HEK293 (cell line): ENCODE measurements around the gene SPON1.

Experiments
- ELK4 ChIP-seq: IDR thresholded peaks from 2 replicates; pipeline ENCODE4 v1.6.1; 2011; ENCODE audit warnings: mild to moderate bottlenecking, low read depth, low read length, borderline replicate concordance
- PRDM4 ChIP-seq: fragments of 450-650 bp; formaldehyde crosslinking; IDR thresholded peaks from 2 replicates; pipeline ENCODE4 v1.5.1; 2017; ENCODE audit warnings: missing biosample characterization, missing genetic modification characterization
- YY2 ChIP-seq: fragments of 450-650 bp; formaldehyde crosslinking; IDR thresholded peaks from 2 replicates; pipeline ENCODE4 v1.5.1; 2016; ENCODE audit warnings: missing biosample characterization, missing genetic modification characterization
- ZNF510 ChIP-seq: fragments of 450-650 bp; formaldehyde crosslinking; IDR thresholded peaks from 2 replicates; pipeline ENCODE4 v1.5.1; 2018; ENCODE audit warnings: mild to moderate bottlenecking, missing genetic modification characterization, missing biosample characterization; ENCODE audit not compliant: insufficient replicate concordance
- ZNF610 ChIP-seq: fragments of 450-650 bp; formaldehyde crosslinking; IDR thresholded peaks from 2 replicates; pipeline ENCODE4 v1.5.1; 2016; ENCODE audit warnings: missing biosample characterization, missing genetic modification characterization, borderline replicate concordance
- ZNF776 ChIP-seq: fragments of 450-650 bp; formaldehyde crosslinking; IDR thresholded peaks from 2 replicates; pipeline ENCODE4 v1.5.0; 2017; ENCODE audit warnings: missing biosample characterization, missing genetic modification characterization, borderline replicate concordance
- TF ChIP-seq, protein P1 (sequence below): fragments of 450-650 bp; formaldehyde crosslinking; IDR thresholded peaks from 2 replicates; pipeline ENCODE4 v1.5.1; 2016; ENCODE audit warnings: missing biosample characterization, missing genetic modification characterization
- TF ChIP-seq, protein P2 (sequence below): fragments of 450-650 bp; formaldehyde crosslinking; IDR thresholded peaks from 2 replicates; pipeline ENCODE4 v1.5.1; 2016; ENCODE audit warnings: missing biosample characterization, missing genetic modification characterization
- TF ChIP-seq, protein P3 (sequence below): fragments of 450-650 bp; formaldehyde crosslinking; IDR thresholded peaks from 2 replicates; pipeline ENCODE4 v1.5.1; 2016; ENCODE audit warnings: missing biosample characterization, missing genetic modification characterization
- TF ChIP-seq, protein P4 (sequence below): fragments of 450-650 bp; formaldehyde crosslinking; IDR thresholded peaks from 2 replicates; pipeline ENCODE4 v1.5.1; 2016; ENCODE audit warnings: missing biosample characterization, missing genetic modification characterization
- TF ChIP-seq, protein P5 (sequence below): fragments of 450-650 bp; formaldehyde crosslinking; optimal IDR thresholded peaks from 2 replicates; pipeline ENCODE3; 2016; ENCODE audit warnings: missing biosample characterization, mild to moderate bottlenecking, missing genetic modification characterization

- TF ChIP-seq, protein P1, sequence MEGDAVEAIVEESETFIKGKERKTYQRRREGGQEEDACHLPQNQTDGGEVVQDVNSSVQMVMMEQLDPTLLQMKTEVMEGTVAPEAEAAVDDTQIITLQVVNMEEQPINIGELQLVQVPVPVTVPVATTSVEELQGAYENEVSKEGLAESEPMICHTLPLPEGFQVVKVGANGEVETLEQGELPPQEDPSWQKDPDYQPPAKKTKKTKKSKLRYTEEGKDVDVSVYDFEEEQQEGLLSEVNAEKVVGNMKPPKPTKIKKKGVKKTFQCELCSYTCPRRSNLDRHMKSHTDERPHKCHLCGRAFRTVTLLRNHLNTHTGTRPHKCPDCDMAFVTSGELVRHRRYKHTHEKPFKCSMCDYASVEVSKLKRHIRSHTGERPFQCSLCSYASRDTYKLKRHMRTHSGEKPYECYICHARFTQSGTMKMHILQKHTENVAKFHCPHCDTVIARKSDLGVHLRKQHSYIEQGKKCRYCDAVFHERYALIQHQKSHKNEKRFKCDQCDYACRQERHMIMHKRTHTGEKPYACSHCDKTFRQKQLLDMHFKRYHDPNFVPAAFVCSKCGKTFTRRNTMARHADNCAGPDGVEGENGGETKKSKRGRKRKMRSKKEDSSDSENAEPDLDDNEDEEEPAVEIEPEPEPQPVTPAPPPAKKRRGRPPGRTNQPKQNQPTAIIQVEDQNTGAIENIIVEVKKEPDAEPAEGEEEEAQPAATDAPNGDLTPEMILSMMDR (tag by site-specific recombination): no peak
- TF ChIP-seq, protein P2, sequence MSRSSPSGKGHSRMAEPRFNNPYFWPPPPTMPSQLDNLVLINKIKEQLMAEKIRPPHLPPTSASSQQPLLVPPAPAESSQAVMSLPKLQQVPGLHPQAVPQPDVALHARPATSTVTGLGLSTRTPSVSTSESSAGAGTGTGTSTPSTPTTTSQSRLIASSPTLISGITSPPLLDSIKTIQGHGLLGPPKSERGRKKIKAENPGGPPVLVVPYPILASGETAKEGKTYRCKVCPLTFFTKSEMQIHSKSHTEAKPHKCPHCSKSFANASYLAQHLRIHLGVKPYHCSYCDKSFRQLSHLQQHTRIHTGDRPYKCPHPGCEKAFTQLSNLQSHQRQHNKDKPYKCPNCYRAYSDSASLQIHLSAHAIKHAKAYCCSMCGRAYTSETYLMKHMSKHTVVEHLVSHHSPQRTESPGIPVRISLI (tag by site-specific recombination): no peak
- TF ChIP-seq ZNF776 (tag by site-specific recombination) (no peak), PRDM4 (tag by site-specific recombination) (no peak), ELK4 (no peak), ZNF610 (tag by site-specific recombination) (no peak), ZNF510 (tag by site-specific recombination) (no peak), YY2 (tag by site-specific recombination) (no peak)
- TF ChIP-seq, protein P3, sequence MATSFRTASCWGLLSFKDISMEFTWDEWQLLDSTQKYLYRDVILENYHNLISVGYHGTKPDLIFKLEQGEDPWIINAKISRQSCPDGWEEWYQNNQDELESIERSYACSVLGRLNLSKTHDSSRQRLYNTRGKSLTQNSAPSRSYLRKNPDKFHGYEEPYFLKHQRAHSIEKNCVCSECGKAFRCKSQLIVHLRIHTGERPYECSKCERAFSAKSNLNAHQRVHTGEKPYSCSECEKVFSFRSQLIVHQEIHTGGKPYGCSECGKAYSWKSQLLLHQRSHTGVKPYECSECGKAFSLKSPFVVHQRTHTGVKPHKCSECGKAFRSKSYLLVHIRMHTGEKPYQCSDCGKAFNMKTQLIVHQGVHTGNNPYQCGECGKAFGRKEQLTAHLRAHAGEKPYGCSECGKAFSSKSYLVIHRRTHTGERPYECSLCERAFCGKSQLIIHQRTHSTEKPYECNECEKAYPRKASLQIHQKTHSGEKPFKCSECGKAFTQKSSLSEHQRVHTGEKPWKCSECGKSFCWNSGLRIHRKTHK (tag by site-specific recombination): no peak
- TF ChIP-seq, protein P4, sequence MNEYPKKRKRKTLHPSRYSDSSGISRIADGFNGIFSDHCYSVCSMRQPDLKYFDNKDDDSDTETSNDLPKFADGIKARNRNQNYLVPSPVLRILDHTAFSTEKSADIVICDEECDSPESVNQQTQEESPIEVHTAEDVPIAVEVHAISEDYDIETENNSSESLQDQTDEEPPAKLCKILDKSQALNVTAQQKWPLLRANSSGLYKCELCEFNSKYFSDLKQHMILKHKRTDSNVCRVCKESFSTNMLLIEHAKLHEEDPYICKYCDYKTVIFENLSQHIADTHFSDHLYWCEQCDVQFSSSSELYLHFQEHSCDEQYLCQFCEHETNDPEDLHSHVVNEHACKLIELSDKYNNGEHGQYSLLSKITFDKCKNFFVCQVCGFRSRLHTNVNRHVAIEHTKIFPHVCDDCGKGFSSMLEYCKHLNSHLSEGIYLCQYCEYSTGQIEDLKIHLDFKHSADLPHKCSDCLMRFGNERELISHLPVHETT (tag by site-specific recombination): no peak
- TF ChIP-seq, protein P5, sequence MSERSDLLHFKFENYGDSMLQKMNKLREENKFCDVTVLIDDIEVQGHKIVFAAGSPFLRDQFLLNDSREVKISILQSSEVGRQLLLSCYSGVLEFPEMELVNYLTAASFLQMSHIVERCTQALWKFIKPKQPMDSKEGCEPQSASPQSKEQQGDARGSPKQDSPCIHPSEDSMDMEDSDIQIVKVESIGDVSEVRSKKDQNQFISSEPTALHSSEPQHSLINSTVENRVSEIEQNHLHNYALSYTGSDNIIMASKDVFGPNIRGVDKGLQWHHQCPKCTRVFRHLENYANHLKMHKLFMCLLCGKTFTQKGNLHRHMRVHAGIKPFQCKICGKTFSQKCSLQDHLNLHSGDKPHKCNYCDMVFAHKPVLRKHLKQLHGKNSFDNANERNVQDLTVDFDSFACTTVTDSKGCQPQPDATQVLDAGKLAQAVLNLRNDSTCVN (tag by site-specific recombination): no peak
These were observed 240.8 kb downstream of the SPON1 start for GRCh38 chr11:14203321-14203720.
